ENCODE results near the gene CFAP210. TPM values are rescaled to one million over a fixed set of nuclear protein-coding genes. Genes with fewer than 3 reads are reported as not detected.

Gene CFAP210
- polyA plus RNA-seq (2012; ENCODE audit: insufficient read length, low read depth): not detected

- peak; percentile 82 for TF ChIP-seq POLR2AphosphoS5 (IDR thresholded peaks at IDR 0.05; ENCODE audit: low read depth, low read length)
- TF ChIP-seq SIN3A (IDR thresholded peaks at IDR 0.05; ENCODE audit: borderline replicate concordance, insufficient read depth, low read length): peak; percentile 87; the same call in 1 of the 2 replicates
- TF ChIP-seq TAF1 (IDR thresholded peaks at IDR 0.05; ENCODE audit: borderline replicate concordance, insufficient read depth, low read length): peak; percentile 38; the same call in 1 of the 2 replicates
- no peak for TF ChIP-seq REST (IDR thresholded peaks at IDR 0.05; ENCODE audit: insufficient read depth in 1 of 2, low read depth in 2 of 2, low read length in 2 of 2)
- peak; percentile 61 for TF ChIP-seq FOXP2 (optimal IDR thresholded peaks at IDR 0.05; ENCODE audit: borderline replicate concordance, extremely low read depth, extremely low read length, insufficient read depth)
Measured at GRCh38 chr2:169694113-169694893, at the start of gene CFAP210, which contains the start of gene PHOSPHO2. Gene CFAP210 (minus strand): TSS chr2:169694405. CDS start chr2:169694327, 78 bp downstream. Gene PHOSPHO2 (plus strand): TSS chr2:169694469. CDS start chr2:169700972, 6,503 bp downstream.

- TF ChIP-seq FOXP2 (optimal IDR thresholded peaks at IDR 0.05; ENCODE audit: borderline replicate concordance, extremely low read depth, extremely low read length, insufficient read depth) (no peak), TAF1 (IDR thresholded peaks at IDR 0.05; ENCODE audit: borderline replicate concordance, insufficient read depth, low read length) (no peak), POLR2AphosphoS5 (IDR thresholded peaks at IDR 0.05; ENCODE audit: low read depth, low read length) (no peak), REST (IDR thresholded peaks at IDR 0.05; ENCODE audit: insufficient read depth in 1 of 2, low read depth in 2 of 2, low read length in 2 of 2) (no peak), SIN3A (IDR thresholded peaks at IDR 0.05; ENCODE audit: borderline replicate concordance, insufficient read depth, low read length) (no peak)
Measured at GRCh38 chr2:169743549-169743948, 49.3 kb upstream of the CFAP210 start.

GRCh38 chr2:169739351-169739750 lies 45.1 kb upstream of the CFAP210 start:
- no peak for TF ChIP-seq REST (IDR thresholded peaks at IDR 0.05; ENCODE audit: insufficient read depth in 1 of 2, low read depth in 2 of 2, low read length in 2 of 2)
- no peak for TF ChIP-seq SIN3A (IDR thresholded peaks at IDR 0.05; ENCODE audit: borderline replicate concordance, insufficient read depth, low read length)
- TF ChIP-seq POLR2AphosphoS5 (IDR thresholded peaks at IDR 0.05; ENCODE audit: low read depth, low read length): no peak
- no peak for TF ChIP-seq TAF1 (IDR thresholded peaks at IDR 0.05; ENCODE audit: borderline replicate concordance, insufficient read depth, low read length)
- TF ChIP-seq FOXP2 (optimal IDR thresholded peaks at IDR 0.05; ENCODE audit: borderline replicate concordance, extremely low read depth, extremely low read length, insufficient read depth): no peak

GRCh38 chr2:169738566-169739229 lies 44.5 kb upstream of the CFAP210 start:
- no peak for TF ChIP-seq REST (IDR thresholded peaks at IDR 0.05; ENCODE audit: insufficient read depth in 1 of 2, low read depth in 2 of 2, low read length in 2 of 2)
- no peak for TF ChIP-seq POLR2AphosphoS5 (IDR thresholded peaks at IDR 0.05; ENCODE audit: low read depth, low read length)
- no peak for TF ChIP-seq SIN3A (IDR thresholded peaks at IDR 0.05; ENCODE audit: borderline replicate concordance, insufficient read depth, low read length)
- TF ChIP-seq TAF1 (IDR thresholded peaks at IDR 0.05; ENCODE audit: borderline replicate concordance, insufficient read depth, low read length): no peak
- no peak for TF ChIP-seq FOXP2 (optimal IDR thresholded peaks at IDR 0.05; ENCODE audit: borderline replicate concordance, extremely low read depth, extremely low read length, insufficient read depth)
